Prostate gland (tissue), 2 donors: ENCODE data around the gene ADIPOR2. TPM values are rescaled to one million over a fixed set of nuclear protein-coding genes. Genes with fewer than 3 reads are reported as not detected.

Experiments used
- DNase-seq: peaks from one replicate; pipeline ENCODE4 v3.0.0-alpha.2; 2019; ENCODE audit warnings: low spot score
- H3K27ac ChIP-seq, 2 donors: fragments of 200-600 bp; sonication (generic); 2 replicates each; pipeline ENCODE4 v1.5.1; 2017 to 2019
- H3K27me3 ChIP-seq: fragments of 200-600 bp; sonication (generic); replicated peaks from 2 replicates; pipeline ENCODE4 v1.5.1; 2019; ENCODE audit not compliant: insufficient read depth
- H3K36me3 ChIP-seq, 2 donors: fragments of 200-600 bp; sonication (generic); 1 replicate in 1 of 2; 2 replicates in 1 of 2; pipeline versions ENCODE4 v1.5.1 to v1.8.1; 2017 to 2019
- H3K4me1 ChIP-seq: fragments of 200-600 bp; sonication (generic); replicated peaks from 2 replicates; pipeline ENCODE4 v1.5.1; 2019
- H3K4me3 ChIP-seq, 2 donors: fragments of 200-600 bp; sonication (generic); 2 replicates each; pipeline ENCODE4 v1.5.1; 2017 to 2019
- H3K9me3 ChIP-seq: fragments of 200-600 bp; sonication (generic); 2 replicates; pipeline ENCODE4 v1.5.1; 2017
- POLR2A ChIP-seq: fragments of 450-650 bp; IDR thresholded peaks from one replicate; pipeline ENCODE4 v1.6.1; 2016; ENCODE audit warnings: antibody characterized with exemption, mild to moderate bottlenecking
- POLR2AphosphoS5 ChIP-seq: sonication (generic); formaldehyde crosslinking; IDR thresholded peaks from one replicate; pipeline ENCODE4 v1.6.1; 2017; ENCODE audit warnings: antibody characterized with exemption
- WGBS: methylation state at CpG from one replicate; pipeline ENCODE4 v1.1.5; 2018; 5-methylcytosine and 5-hydroxymethylcytosine counted together
- intact Hi-C: fragments of 100-400 bp; cut with DNase I; formaldehyde crosslinking; loops from one replicate; pipeline ENCODE4 v1.14.2; 2022
- total RNA-seq, 2 donors: library from RNA; depleted of rRNA; stranded (reverse); fragments of >200 nt; gene quantifications; one replicate each; pipeline ENCODE4 v1.1.0, GENCODE V29; 2016
- TF ChIP-seq, protein P1 (sequence below), 4 experiments: fragments of 200-600 bp in 2 of 4; fragments of 450-650 bp in 2 of 4; sonication (generic) in 2 of 4; IDR thresholded peaks; 1 replicate in 3 of 4; 2 replicates in 1 of 4; pipeline ENCODE4 v1.5.1; 2016 to 2019; ENCODE audit warnings: antibody characterized with exemption in 4 of 4, mild to moderate bottlenecking in 2 of 4, moderate library complexity in 2 of 4

Gene ADIPOR2
- total RNA-seq, 2 donors from 2014 or later: 23.7 to 46.2 TPM

DNA sequence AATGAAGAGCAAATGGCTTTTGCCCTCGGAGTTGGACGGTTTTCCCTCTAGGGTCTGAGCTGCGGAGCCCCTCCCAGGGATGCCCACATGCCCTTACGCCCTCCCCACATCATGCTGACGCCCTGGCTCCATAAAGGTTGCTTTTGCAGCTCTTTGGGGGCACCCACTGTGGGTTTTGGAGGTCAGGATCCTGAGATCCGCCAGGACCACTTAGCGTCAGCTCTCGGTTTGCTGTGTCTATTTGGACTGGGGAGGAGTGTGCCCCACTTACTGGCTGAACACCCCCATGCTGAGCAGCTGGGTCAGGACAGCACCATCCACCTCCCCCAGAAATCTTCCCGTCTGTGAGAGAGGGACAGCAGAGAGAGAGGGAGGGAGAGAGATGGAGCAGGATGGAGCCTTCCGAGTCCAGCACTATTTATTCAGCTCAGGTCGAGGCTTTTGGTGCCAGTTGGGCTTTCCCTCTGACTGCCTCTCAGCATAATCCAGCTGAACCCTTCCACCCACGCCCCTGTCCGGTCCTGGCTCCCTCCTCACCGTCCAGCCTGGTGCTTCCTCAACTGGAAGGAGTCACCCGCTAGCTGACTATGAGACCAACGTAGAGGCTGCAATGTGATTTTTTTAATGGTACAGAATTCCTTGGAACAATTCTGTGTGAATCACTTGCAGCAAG lies 110.6 kb downstream of the ADIPOR2 start:
- H3K27ac ChIP-seq: no peak overlapping the region
- no peaks in the 10 kb centered on the region for H3K36me3 ChIP-seq
- H3K4me1 ChIP-seq: peaks cover 4% of the 10 kb centered on the region
- H3K9me3 ChIP-seq: no peaks in the 10 kb centered on the region
- WGBS: 59% methylated on average over 16 of the region's 16 CpGs
- H3K4me3 ChIP-seq: no peak overlapping the region
- TF ChIP-seq, protein P1, sequence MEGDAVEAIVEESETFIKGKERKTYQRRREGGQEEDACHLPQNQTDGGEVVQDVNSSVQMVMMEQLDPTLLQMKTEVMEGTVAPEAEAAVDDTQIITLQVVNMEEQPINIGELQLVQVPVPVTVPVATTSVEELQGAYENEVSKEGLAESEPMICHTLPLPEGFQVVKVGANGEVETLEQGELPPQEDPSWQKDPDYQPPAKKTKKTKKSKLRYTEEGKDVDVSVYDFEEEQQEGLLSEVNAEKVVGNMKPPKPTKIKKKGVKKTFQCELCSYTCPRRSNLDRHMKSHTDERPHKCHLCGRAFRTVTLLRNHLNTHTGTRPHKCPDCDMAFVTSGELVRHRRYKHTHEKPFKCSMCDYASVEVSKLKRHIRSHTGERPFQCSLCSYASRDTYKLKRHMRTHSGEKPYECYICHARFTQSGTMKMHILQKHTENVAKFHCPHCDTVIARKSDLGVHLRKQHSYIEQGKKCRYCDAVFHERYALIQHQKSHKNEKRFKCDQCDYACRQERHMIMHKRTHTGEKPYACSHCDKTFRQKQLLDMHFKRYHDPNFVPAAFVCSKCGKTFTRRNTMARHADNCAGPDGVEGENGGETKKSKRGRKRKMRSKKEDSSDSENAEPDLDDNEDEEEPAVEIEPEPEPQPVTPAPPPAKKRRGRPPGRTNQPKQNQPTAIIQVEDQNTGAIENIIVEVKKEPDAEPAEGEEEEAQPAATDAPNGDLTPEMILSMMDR (IDR thresholded peaks at IDR 0.05): no peak
- TF ChIP-seq POLR2AphosphoS5 (no peak), POLR2A (no peak)
- intact Hi-C loops: no loop called here
- no peaks in the 10 kb centered on the region for H3K27me3 ChIP-seq
- no peak for DNase-seq

DNA sequence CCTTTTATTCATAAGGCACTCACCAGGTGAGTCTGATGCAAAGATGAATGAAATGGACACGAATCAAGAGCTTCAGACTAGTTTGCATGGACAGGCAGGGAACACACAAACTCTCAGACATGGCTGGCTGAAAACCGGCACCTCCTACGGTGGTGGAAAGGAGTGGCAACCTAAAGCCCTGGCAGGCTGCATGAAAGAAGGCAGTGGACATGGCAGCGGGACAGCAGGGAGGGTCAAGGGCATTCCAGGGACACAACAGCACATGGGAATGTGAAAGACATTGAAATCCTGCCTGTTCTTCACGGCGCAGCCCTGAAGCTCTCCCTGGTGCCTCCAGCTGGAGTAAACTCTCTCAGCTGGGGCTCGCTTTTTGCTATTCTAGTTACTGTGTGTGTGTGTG lies 112.9 kb downstream of the ADIPOR2 start:
- no peaks in the 10 kb centered on the region for H3K4me1 ChIP-seq
- H3K4me3 ChIP-seq: no peak overlapping the region
- WGBS: 86% methylated on average over 7 of the region's 7 CpGs
- intact Hi-C loops: no loop called here
- H3K36me3 ChIP-seq: no peaks in the 10 kb centered on the region
- no peaks in the 10 kb centered on the region for H3K27me3 ChIP-seq
- H3K9me3 ChIP-seq: no peaks in the 10 kb centered on the region
- DNase-seq: no peak
- TF ChIP-seq POLR2A (no peak), POLR2AphosphoS5 (no peak)
- TF ChIP-seq, protein P1 (IDR thresholded peaks at IDR 0.05): no peak
- H3K27ac ChIP-seq: no peak overlapping the region

DNA sequence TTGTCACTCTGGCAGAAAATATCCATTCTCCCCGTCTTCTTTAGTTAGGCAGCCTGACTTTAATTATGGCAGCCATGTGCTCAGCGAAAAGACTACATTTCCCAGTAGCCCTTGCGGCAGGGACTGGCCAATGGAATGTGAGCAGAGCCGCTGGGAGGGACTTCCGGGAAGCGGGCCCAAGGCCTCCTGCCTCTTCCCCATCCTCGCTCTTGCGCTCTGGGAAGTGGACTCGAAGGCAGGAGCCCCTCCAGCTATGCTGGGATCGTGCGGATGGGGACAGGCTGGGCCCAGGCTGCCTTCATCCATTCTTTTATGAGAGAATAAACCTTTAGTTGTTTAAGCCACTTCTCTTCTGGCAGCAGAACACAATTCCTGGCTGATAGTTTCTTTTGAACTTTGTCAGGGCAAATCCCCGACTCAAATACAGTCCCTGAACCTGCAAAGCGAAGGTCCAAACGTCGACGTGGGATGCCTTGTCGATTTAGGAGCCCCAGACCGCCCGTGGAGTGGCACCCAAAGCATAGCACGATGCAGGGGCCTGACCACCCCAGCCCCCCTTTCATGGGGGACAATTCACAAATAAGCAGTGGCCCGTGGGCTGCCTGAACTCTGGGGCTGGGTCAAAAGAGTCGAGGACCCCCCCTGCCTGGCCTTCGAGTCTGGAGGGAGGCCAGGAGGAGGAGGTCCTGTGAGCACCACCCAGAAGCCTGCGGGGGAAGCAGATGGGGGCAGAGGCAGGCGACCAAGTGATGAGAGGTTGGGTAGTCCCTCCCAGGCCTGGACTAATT lies 113.9 kb downstream of the ADIPOR2 start:
- Histone ChIP-seq H3K36me3 (no peaks in the 10 kb centered on the region), H3K9me3 (no peaks in the 10 kb centered on the region), H3K27ac (no peak overlapping the region), H3K4me1 (no peaks in the 10 kb centered on the region), H3K27me3 (no peaks in the 10 kb centered on the region), H3K4me3 (no peak overlapping the region)
- WGBS: 56% methylated on average over 25 of the region's 25 CpGs
- DNase-seq: peak; percentile 72
- TF ChIP-seq POLR2AphosphoS5: peak; percentile 81
- TF ChIP-seq, protein P1 (IDR thresholded peaks at IDR 0.05): no peak
- intact Hi-C loops: no loop called here

DNA sequence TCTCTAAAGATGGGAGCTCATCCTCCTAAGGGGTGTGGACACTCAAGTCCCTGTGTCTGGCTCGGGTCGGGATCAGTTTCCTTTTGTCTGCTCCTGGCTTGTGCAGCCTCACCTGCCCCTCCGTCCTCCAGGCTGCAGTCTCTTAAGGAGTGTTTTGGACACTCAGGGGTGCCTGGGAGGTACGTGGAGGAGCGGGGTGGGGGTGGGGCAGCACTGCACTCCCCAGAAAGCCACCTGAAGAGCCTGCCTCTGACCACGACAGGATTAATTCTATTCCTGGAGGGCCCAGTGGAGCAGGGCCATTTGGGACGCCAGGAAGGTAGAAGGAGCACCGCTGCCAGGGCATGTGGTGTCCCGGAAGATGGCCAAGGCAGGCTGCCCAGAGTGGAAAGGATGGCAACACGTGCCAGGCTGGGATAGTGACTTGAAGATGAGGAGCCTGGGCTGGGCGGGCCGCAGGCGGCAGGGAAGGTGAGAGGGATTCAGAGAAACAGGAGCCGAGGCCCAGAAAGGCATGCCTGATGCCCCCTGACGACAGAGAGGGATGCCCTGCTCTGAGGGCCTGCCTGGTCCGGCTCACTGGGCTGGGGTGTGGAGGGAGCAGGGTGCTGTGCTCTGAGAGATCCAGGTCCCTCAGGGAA lies 114.7 kb downstream of the ADIPOR2 start:
- no peak overlapping the region for H3K4me3 ChIP-seq
- no peaks in the 10 kb centered on the region for H3K9me3 ChIP-seq
- no peak overlapping the region for H3K27ac ChIP-seq
- no peak for DNase-seq
- intact Hi-C loops: no loop called here
- H3K36me3 ChIP-seq: no peaks in the 10 kb centered on the region
- H3K27me3 ChIP-seq: no peaks in the 10 kb centered on the region
- WGBS: 88% methylated on average over 16 of the region's 16 CpGs
- no peak for TF ChIP-seq POLR2AphosphoS5
- no peak for TF ChIP-seq POLR2A
- TF ChIP-seq, protein P1 (IDR thresholded peaks at IDR 0.05): no peak
- H3K4me1 ChIP-seq: no peaks in the 10 kb centered on the region
